Measurements from ENCODE around the gene ZDHHC3.

- TF ChIP-seq SIN3A (IDR thresholded peaks at IDR 0.05; ENCODE audit: borderline replicate concordance, insufficient read depth, low read length) (no peak), FOXP2 (optimal IDR thresholded peaks at IDR 0.05; ENCODE audit: borderline replicate concordance, extremely low read depth, extremely low read length, insufficient read depth) (no peak), POLR2AphosphoS5 (IDR thresholded peaks at IDR 0.05; ENCODE audit: low read depth, low read length) (no peak)
- TF ChIP-seq, protein P1, sequence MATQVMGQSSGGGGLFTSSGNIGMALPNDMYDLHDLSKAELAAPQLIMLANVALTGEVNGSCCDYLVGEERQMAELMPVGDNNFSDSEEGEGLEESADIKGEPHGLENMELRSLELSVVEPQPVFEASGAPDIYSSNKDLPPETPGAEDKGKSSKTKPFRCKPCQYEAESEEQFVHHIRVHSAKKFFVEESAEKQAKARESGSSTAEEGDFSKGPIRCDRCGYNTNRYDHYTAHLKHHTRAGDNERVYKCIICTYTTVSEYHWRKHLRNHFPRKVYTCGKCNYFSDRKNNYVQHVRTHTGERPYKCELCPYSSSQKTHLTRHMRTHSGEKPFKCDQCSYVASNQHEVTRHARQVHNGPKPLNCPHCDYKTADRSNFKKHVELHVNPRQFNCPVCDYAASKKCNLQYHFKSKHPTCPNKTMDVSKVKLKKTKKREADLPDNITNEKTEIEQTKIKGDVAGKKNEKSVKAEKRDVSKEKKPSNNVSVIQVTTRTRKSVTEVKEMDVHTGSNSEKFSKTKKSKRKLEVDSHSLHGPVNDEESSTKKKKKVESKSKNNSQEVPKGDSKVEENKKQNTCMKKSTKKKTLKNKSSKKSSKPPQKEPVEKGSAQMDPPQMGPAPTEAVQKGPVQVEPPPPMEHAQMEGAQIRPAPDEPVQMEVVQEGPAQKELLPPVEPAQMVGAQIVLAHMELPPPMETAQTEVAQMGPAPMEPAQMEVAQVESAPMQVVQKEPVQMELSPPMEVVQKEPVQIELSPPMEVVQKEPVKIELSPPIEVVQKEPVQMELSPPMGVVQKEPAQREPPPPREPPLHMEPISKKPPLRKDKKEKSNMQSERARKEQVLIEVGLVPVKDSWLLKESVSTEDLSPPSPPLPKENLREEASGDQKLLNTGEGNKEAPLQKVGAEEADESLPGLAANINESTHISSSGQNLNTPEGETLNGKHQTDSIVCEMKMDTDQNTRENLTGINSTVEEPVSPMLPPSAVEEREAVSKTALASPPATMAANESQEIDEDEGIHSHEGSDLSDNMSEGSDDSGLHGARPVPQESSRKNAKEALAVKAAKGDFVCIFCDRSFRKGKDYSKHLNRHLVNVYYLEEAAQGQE (IDR thresholded peaks at IDR 0.05; ENCODE audit: insufficient read depth in 1 of 2, low read depth in 2 of 2, low read length in 2 of 2) = no peak
These were observed 89.4 kb downstream of the ZDHHC3 start for GRCh38 chr3:44886561-44886960.
